ENCODE results near the gene ACIN1. TPM values are rescaled to one million over a fixed set of nuclear protein-coding genes. Genes with fewer than 3 reads are reported as not detected.
A peak's percentile ranks its signal among the peaks of the same experiment; 100 is the strongest.

Gene ACIN1
- total and polyA plus RNA-seq, 2 of the 13 experiments (the other 11 are each of a cell fraction or from before 2014, with no cell fraction given), result 165 to 183 TPM

GRCh38 chr14:23057757-23058653 is 36.9 kb downstream of the ACIN1 start (continued):
- 0 out of 2 replicates have a peak, but pooled peaks have one; percentile 72 for TF ChIP-seq ZBTB8A (CRISPR knock-in tag; IDR thresholded peaks at IDR 0.05; ENCODE audit: borderline replicate concordance, low read depth)
- TF ChIP-seq SYNCRIP (IDR thresholded peaks at IDR 0.05; ENCODE audit: insufficient read depth, low read depth, low read length), result no peak
- no peak for TF ChIP-seq GLMP (CRISPR knock-in tag; IDR thresholded peaks at IDR 0.05; ENCODE audit: borderline replicate concordance)
- peak; percentile 56; the same call in 1 of the 2 replicates for TF ChIP-seq WIZ (CRISPR knock-in tag; IDR thresholded peaks at IDR 0.05)
- peak; percentile 32; the same call in 1 of the 2 replicates for TF ChIP-seq KDM5A (IDR thresholded peaks at IDR 0.05; ENCODE audit: borderline replicate concordance, low read length)
- no peak; the same call in 1 of the 2 replicates for TF ChIP-seq SP4 (CRISPR knock-in tag; IDR thresholded peaks at IDR 0.05)
- TF ChIP-seq MAFK (conservative IDR thresholded peaks at IDR 0.05 in 1 of 2, IDR thresholded peaks at IDR 0.05 in 1 of 2; ENCODE audit: low read length in 2 of 2), result no peak
- TF ChIP-seq MNT (IDR thresholded peaks at IDR 0.05), result no peak
- TF ChIP-seq ZBTB40 (IDR thresholded peaks at IDR 0.05), result no peak
- no peak for TF ChIP-seq ZBTB40 (CRISPR knock-in tag; IDR thresholded peaks at IDR 0.05)
- TF ChIP-seq CSRNP1 (CRISPR knock-in tag; IDR thresholded peaks at IDR 0.05), result peak; percentile 81; the same call in 1 of the 2 replicates
- TF ChIP-seq NFYB (CRISPR knock-in tag; IDR thresholded peaks at IDR 0.05), result no peak; the same call in none of the 2 replicates
- TF ChIP-seq ZNF3 (CRISPR knock-in tag; IDR thresholded peaks at IDR 0.05), result no peak
- no peak; the same call in 1 of the 2 replicates for TF ChIP-seq DR1 (CRISPR knock-in tag; IDR thresholded peaks at IDR 0.05)
- TF ChIP-seq TBP (CRISPR knock-in tag; IDR thresholded peaks at IDR 0.05), result no peak

All from HepG2 (cell line).